HG03575 (cell line): Measurements from ENCODE around the gene KRT72.

Experiments used
- ATAC-seq: cut with Tn5 transposase; IDR thresholded peaks from one replicate; pipeline ENCODE4 v1.9.1; 2021; ENCODE audit not compliant: unreplicated experiment, insufficient number of reproducible peaks, low FRiP score; ENCODE audit errors: extremely low read depth

Gene KRT72

DNA sequence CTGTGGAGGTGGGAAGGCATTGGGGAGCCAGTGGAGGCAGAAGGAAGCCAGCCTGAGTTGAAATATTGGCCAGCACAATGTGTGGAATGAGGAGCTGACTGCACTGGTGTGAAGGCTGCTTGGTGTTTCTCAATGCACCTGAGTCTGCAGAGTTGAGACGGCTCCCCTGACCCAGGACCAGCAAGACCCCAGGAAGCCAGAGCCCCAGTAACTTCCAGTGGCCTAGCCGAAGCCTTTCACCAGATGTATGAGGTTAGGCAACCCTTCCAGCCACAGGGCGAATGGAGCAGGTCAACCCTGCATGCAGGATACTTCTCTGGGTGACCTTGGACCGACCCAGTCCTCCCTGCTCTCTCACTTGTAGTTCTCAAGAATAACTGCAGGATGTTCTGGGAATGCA, 30.0 kb upstream of the KRT72 start:
- ATAC-seq, result no peak

DNA sequence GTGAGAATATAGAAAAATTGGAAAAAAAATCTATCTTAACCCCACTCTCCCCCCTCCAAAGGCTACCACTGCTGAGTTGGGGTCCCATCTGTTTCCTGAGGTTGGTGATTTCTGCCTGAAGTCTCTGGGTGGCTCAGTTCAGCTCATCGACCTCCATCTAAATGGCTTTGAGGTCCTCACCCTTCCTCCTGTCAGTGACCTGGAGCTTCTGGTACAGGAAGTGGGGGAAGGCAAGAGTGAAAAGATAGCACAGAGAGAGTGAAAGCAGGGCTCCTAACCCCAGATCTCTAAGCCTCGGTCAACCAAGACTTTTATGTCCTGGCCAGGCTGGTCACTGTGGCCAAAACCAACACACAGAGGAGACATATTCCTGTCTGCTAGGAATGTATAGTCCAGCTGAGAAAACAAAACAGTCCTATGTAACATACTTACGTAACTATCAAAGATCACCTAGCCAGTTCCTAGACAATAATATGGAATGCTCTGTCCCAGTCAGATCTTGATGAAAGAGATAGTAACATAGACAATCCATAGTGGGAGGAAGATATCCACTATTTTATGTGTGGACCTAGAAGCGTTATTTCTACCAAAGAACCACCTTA, 29.4 kb upstream of the KRT72 start:
- no peak for ATAC-seq

DNA sequence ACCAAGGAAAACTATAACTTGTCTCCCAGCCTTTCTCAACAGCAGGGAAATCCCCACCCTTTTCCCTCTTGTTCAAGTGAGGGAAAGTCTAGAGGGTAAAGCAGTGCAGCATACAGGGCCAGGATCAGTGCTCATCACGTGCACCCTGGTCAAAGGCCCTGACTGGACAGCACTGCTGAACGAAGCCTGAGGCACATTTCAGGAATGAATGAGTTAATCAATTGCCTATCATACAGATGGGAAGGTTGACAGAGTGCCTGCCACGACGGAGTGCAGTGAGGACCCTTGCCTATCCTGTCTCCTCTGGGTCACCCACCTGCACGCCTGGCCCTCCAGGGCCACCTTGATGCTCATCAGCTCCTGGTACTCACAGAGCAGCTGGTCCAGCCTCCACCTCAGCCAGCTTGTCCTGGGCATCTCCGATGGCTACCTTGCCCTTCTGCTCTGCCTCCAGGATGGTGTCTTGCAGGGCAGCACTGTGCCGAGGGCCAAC, 28.8 kb upstream of the KRT72 start:
- ATAC-seq, result no peak

DNA sequence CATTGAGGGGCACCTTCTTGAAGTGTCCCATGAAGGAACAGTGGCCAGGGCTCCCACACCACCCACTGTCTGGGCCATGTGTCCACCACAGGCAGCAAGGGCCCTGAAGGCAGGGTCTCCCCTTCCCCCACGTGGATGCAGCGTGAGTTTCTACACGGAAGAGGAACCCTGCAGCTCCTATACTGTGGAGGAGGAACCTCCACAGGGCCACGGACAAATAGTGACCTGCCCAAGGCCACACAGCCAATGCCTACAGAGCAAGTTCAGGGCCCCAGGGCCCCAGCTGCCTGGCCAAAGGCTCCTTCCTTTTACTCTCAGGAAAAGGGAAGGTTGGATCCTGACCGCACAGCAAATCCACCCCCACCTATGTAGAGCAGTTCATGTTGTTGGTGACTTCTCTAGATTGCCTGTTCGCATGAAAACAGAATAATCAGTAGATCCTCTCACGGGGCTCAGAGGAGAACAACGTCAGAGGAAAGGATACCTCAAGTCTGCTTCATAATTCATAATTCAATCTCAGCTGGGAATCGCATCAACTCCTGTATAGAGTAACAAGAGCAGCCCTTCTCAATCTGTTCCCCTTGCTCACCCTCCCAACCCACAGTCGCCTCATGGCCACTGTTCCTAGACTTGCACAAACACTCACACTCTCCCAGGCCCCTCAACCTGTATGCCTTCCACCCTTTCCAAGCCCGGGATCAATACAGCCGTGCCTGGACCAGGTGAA, 28.2 kb upstream of the KRT72 start:
- no peak for ATAC-seq

DNA sequence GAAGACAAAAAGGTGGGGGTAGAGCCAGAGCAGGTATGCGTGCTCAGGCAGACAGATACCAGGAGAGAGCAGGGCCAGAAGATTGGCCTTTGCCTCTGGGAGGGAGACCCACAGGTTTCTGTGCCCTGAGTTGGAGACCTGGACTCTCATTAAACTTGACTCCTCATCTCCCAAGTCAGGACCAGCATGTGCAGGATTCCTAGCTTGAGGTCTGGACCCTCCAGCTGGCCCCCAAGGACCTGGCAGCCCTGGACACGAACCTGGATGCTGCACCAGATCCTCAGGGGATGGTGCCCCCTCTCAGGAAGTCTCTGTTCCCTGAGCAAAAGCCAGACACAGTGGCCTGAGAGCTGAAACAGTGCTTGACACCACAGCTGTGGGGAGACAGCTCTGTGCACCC, 27.6 kb upstream of the KRT72 start:
- no peak for ATAC-seq

DNA sequence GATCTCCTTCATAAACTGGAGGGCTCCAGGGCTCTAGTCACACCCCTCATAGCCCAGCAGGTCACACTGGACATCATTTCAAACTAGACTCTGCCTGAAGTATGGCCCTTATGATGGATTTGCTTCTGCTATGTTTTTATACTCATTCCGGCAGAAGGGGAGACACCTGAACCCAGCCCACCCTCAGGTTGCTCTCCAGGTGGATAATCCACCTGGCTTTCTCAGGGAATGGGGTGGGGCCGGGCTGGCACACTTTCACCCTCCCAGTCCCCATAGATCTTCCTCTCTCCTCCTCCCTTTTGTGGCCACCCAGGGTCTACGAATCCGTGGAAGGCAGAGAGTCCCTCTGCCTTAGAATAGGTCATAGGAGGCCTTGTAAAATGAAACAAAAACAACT, 26.8 kb upstream of the KRT72 start:
- no peak for ATAC-seq

DNA sequence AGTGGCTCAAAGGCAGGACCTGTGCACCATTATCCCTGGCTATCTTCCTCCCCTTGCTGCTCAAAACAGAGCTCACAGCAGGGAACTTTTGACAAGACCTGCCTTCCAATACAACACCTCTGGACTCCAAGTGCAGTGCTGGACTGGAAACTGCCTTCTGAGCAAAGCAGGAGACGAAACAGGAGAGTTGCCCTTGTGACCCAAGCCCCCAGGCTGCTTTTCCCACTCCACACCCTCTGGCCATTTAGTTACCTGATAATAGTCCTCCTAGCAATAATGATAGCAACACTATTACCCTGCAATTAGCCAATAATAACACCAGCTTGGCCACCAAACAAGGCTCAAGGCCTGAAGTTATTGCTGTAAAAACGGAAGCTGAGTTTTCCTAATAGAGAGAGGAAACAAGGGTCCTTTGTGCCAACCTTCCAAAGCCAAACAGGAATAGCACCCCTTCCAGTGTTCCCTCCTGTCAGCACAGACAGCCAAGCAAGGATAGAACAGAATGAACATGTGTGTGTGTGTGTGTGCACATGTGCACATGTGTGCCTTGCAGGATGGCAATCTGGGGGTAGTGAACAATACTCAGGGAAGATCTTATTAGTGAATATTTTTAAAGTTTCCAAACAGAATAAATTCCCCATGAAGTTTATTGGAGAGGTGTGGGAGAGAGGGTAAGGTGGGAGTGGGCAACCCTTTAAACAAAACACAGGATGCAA, 26.3 kb upstream of the KRT72 start:
- no peak for ATAC-seq

DNA sequence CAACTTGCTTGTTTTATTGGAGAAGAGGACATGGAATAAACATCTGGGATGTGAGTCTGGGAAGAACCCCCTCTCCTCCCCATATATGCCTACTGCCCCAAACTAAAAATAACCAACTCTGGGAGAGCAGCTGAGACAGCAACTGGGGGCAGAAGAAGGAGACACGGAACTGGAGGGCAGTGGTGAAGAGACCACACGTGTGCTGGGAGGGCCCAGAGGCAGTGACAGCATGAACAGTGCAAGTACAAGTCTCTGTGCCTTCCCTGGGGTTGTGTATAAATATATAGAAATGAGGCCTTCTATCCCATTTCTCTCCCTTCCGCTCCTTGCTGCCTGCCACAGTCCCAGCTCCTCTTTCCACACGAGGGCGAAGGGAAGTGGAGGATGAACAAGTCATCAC, 21.1 kb upstream of the KRT72 start:
- no peak for ATAC-seq

DNA sequence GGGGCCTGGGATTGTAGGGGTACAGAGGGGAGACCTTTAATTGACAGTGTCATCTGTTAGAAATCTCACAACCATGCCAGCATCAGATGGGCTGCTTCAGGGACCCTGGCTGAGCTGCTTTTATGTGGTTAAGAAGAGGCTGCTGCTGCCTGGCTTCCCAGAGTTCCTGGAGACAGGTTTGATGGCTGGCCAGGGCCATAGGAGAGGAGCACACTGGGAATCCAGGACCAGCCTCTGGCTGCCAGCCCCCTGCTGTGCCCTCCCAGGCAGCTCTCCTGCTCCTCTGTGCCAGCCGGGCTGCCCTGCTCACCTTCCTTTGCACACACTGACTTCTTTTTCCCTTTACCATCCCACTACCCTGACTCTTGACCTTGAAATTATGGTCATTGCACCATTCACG, 17.6 kb upstream of the KRT72 start:
- ATAC-seq, result no peak

DNA sequence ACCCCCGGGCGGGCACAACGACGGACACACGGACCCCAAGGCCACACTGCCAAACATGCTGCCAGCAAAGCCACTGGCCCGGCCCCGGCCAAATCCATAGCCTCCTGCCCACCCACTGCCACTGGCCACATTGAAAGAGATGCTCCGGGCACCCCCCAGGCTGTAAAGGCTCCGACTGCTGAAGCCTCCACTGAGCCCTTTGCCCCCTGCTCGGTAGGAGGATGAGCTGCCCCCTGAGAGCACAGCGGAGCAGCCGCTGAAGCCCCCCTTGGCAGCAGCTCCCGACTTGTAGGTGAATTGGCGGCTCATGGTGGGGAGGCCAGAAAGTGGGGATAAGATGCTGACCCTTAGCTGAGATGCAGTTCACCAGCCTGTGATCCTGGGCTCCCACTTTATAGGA, 17.0 kb upstream of the KRT72 start, which contains the start of gene KRT73:
KRT73 (minus strand) TSS at position 344 of the 400 bp plus-strand sequence; CDS start at position 309, 35 bp downstream.
- ATAC-seq, result no peak

DNA sequence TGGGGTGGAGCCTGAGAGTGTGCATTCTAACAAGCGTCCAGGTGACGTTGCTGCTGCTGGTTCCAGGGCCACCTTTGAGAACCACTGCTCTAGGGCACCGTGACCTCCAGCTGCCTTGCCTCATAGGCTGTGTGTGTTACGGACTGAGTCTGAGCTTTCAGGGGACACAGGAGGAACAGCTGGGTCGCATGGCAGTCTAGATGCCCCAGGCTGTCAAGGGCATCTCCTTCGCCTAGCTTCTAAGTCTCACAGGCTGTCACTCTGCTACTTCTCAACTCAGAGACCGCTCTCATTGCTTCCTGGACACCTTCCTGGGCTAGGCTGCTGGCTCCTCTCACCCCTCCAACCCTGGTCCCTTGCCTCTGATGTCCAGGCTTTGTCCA, 16.1 kb upstream of the KRT72 start:
- no peak for ATAC-seq

DNA sequence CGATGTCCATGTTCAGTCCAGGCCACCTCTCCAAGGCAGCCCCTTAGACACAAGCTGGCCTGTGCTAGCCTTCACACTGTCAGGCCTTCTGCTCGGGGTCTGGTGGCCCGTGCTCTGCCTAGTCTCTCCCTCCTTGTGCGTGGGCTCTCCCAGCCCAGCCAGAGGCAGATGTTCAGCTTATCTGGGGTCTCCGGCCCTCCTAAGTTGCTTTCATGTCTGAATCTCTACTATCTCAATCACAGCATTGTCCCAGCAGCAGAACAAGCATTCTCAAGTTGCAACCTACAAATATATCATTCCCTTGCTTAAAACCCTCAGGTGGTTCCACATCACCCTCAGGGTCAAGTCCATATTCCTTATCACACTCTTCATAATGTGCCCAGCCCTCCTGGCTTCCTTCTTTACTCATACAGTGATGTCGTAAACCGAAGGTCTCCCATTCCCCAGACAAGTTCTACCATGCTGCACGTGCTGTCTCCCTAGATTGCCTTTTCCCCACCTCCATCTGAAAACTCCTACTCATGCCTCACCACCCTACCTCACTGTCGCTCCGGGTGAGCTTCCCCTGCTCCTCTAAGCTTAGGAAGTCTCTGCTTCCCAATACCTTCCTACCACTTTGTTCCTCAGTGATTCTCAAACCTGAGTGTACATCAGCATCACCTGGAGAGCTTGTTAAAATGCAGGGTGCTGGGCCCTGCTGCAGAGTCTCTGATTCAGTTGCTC, 15.6 kb upstream of the KRT72 start:
- ATAC-seq, result no peak

DNA sequence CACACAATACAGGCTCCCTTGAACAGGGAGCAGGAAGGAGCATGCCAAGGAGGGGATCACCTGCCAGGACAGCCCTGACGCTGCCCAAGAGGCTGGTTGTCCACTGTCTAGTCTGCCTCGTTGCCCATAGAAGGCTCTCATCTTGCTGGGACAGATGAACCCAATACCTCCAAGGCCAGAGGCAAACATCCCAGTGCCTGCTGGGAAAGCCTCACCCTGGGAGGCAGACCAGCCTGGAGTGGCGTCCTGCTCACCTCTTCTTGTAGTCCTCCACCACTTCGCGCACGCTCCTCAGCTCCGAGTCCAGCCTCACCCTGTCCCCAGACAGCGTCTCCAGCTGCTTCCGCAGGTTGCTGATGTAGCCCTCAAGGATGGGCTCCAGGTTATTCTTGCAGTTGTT, 14.6 kb upstream of the KRT72 start:
- ATAC-seq, result no peak

DNA sequence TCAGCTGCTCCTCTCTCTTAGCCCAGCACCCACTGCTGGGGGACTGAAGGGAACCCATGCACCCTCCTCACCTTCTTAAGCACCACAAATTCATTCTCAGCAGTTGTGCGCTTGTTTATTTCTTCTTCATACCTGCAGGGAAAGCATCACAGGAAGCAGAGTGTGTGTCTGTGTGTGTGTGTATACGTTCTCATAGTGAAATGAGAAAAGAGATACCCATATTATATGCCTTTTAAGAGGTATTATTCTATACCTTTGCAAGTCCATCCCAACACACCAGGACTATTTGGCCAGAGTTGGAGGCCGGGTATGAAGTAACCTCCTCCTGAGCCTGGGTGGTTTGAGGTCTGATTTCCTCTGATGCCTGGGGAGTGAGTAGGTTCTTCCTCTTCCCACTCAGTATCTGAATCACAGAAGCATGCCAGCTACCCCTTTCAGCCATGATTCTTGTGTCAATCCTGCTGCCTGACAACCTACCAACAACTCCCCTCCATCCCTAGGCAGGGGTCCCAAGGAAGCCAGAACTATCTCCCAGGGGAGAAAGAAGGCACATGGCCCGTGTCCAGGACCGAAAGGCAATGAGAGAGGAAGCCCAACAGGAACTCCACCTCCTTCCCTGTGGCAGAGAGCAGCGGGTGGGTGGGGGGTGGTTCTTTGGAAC, 14.1 kb upstream of the KRT72 start:
- ATAC-seq, result no peak

DNA sequence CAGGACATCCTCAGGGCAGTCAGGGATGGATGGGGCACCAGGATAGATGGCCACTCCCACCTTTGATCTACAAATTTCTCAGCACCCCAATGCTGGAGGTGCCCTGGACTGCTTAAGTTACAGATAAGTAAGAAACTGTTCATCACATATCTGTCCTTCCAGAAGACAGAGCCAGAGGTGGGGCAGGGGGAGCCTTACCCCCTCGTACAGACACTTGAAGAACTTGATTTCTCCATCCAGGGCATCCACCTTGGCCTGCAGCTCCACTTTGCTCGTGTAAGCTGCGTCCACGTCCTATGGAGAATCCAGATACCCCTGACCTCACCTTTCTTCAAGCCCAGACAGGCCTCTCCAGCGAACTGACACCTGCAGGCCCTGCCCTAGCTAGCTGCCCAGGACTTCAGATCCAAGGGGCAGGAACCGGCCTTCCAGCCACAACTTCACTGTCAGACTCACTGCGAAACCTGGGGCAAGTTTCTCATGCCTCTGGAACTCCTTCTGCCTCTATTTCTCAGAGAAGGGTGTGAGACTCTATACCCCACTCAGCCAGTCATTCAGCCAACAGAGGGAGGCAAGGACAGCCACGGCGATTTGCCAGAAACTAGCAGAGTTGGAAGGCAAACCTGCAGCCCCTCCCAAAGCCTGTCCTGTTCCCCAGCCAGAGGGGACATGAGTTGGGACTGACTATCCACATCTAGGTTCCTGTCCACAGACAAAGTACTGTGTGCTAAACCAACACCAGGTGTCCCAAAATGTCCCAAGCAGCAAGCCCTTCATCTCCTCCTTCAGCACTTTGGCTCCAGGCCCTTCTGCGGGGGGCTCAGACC, 13.3 kb upstream of the KRT72 start:
- no peak for ATAC-seq

DNA sequence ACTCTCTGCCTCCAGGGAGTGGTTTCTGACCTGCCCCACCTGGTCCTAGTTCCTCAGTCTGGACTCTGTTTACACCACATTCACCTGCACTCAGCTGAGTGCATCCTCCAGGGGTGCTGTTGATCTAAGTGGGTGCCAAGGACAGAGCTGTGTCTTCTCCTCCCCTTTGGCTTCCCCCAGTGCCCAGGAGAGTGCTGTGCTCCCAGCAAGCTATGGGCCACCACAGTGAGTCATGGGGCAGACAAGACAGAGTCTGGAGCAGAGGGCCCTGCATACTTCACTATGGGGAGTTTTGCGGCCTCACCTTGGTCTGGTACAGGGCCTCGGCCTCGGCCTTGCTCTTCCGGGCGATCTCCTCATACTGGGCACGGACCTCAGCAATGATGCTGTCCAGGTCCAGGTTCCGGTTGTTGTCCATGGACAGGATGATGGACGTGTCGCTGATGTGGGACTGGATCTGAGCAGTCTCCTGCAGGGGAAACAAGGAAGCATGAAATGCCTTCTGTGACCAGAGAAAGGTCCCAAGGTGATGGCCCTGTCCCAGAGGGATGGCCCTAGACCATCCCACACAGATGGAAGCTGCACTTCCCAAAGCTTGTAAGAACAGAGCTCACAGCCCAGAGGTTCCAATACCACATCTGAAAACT, 12.2 kb upstream of the KRT72 start:
- ATAC-seq, result no peak

DNA sequence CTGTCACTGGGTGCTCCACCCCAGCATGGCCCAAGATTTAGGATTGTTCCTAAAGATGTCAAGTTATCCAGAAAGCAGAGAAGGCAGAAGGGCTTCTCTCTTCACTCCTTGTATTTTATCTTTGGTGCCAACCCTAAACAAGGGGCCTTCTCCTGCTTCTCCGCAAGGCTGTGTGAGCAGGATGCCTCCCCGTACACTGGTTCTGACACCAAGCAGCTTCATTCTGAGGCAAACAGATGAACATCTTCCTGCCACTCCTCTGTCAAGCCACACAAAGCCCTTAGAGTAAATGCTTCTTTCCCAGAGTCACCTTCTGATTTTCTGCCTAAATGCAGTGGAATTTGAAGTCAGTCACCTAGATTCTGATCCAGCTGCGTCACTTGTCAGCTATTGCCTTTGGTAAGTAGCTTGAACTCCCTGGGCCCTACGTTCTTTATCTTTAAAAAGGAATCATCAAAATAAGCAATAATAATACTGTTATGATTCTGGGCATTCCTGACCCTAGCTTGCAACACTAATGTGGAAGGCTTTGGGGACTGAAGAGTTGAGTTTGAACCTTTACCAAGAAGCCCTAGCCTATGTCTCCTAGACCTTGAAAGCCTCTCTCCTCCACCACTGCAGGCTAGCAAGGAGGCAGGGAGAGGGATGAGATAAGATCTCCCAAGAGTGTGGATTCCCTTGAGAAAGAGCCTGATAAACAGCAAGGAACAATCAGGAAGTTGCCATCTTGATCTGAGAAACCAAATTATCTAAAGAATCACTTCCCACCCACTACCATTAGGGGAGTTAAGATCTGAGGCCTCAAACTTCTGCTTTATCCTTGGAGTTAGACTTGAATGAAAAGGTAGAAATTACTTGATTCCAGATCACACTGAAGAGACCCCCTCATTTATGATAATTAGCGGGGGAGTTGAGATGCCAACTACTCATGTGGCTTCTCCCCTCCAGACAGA, 11.4 kb upstream of the KRT72 start:
- no peak for ATAC-seq
